ENCODE data around the gene SPPL3. TPM values are rescaled to one million over a fixed set of nuclear protein-coding genes. Genes with fewer than 3 reads are reported as not detected.

Gene SPPL3
- total and polyA plus RNA-seq, 4 donors: 7.4 to 12.6 (median 8.7) TPM

DNA sequence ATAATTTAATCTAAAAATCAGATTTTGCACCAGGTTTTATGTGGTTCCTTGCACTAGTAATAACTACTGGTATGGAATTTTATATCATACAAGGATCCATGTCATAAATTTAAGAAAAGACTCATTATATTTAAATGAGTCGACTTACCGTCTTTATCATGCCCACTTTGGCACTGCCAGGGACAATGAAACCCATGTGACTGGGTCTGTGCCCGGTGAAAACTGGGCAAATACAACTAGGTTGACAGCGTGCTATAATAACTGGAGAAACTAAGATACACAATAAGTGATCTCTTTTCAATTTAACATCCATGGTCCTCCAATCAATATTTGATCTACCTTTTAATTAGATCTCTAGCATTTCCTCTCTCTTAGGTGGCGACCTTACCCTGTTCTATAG, 114.0 kb downstream of the SPPL3 start:
- TF ChIP-seq, protein P1, sequence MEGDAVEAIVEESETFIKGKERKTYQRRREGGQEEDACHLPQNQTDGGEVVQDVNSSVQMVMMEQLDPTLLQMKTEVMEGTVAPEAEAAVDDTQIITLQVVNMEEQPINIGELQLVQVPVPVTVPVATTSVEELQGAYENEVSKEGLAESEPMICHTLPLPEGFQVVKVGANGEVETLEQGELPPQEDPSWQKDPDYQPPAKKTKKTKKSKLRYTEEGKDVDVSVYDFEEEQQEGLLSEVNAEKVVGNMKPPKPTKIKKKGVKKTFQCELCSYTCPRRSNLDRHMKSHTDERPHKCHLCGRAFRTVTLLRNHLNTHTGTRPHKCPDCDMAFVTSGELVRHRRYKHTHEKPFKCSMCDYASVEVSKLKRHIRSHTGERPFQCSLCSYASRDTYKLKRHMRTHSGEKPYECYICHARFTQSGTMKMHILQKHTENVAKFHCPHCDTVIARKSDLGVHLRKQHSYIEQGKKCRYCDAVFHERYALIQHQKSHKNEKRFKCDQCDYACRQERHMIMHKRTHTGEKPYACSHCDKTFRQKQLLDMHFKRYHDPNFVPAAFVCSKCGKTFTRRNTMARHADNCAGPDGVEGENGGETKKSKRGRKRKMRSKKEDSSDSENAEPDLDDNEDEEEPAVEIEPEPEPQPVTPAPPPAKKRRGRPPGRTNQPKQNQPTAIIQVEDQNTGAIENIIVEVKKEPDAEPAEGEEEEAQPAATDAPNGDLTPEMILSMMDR (IDR thresholded peaks at IDR 0.05; ENCODE audit: low read depth, low read length, missing input control): no peak
- no peak for TF ChIP-seq HNF4A (conservative IDR thresholded peaks at IDR 0.05)
- TF ChIP-seq EGR1 (IDR thresholded peaks at IDR 0.05; ENCODE audit: low read depth in 2 of 2): no peak
- no peak for TF ChIP-seq TAF1 (conservative IDR thresholded peaks at IDR 0.05)
- no peak for TF ChIP-seq SP1 (IDR thresholded peaks at IDR 0.05)
- TF ChIP-seq, protein P2, sequence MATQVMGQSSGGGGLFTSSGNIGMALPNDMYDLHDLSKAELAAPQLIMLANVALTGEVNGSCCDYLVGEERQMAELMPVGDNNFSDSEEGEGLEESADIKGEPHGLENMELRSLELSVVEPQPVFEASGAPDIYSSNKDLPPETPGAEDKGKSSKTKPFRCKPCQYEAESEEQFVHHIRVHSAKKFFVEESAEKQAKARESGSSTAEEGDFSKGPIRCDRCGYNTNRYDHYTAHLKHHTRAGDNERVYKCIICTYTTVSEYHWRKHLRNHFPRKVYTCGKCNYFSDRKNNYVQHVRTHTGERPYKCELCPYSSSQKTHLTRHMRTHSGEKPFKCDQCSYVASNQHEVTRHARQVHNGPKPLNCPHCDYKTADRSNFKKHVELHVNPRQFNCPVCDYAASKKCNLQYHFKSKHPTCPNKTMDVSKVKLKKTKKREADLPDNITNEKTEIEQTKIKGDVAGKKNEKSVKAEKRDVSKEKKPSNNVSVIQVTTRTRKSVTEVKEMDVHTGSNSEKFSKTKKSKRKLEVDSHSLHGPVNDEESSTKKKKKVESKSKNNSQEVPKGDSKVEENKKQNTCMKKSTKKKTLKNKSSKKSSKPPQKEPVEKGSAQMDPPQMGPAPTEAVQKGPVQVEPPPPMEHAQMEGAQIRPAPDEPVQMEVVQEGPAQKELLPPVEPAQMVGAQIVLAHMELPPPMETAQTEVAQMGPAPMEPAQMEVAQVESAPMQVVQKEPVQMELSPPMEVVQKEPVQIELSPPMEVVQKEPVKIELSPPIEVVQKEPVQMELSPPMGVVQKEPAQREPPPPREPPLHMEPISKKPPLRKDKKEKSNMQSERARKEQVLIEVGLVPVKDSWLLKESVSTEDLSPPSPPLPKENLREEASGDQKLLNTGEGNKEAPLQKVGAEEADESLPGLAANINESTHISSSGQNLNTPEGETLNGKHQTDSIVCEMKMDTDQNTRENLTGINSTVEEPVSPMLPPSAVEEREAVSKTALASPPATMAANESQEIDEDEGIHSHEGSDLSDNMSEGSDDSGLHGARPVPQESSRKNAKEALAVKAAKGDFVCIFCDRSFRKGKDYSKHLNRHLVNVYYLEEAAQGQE (IDR thresholded peaks at IDR 0.05): no peak
- no peak for TF ChIP-seq JUND (IDR thresholded peaks at IDR 0.05)
- TF ChIP-seq, protein P3, sequence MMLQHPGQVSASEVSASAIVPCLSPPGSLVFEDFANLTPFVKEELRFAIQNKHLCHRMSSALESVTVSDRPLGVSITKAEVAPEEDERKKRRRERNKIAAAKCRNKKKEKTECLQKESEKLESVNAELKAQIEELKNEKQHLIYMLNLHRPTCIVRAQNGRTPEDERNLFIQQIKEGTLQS (IDR thresholded peaks at IDR 0.05): no peak
- no peak for TF ChIP-seq FOXA2 (IDR thresholded peaks at IDR 0.05)
- TF ChIP-seq GABPA (IDR thresholded peaks at IDR 0.05 in 1 of 2, conservative IDR thresholded peaks at IDR 0.05 in 1 of 2): no peak
- no peak for TF ChIP-seq FOXA1 (IDR thresholded peaks at IDR 0.05)
- TF ChIP-seq RAD21 (IDR thresholded peaks at IDR 0.05): no peak
- TF ChIP-seq RXRA (IDR thresholded peaks at IDR 0.05): no peak
- TF ChIP-seq HNF4G (IDR thresholded peaks at IDR 0.05): no peak
- no peak for TF ChIP-seq NR2F2 (IDR thresholded peaks at IDR 0.05)
- TF ChIP-seq, protein P4, sequence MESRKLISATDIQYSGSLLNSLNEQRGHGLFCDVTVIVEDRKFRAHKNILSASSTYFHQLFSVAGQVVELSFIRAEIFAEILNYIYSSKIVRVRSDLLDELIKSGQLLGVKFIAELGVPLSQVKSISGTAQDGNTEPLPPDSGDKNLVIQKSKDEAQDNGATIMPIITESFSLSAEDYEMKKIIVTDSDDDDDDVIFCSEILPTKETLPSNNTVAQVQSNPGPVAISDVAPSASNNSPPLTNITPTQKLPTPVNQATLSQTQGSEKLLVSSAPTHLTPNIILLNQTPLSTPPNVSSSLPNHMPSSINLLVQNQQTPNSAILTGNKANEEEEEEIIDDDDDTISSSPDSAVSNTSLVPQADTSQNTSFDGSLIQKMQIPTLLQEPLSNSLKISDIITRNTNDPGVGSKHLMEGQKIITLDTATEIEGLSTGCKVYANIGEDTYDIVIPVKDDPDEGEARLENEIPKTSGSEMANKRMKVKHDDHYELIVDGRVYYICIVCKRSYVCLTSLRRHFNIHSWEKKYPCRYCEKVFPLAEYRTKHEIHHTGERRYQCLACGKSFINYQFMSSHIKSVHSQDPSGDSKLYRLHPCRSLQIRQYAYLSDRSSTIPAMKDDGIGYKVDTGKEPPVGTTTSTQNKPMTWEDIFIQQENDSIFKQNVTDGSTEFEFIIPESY (IDR thresholded peaks at IDR 0.05): no peak
- TF ChIP-seq, protein P5, sequence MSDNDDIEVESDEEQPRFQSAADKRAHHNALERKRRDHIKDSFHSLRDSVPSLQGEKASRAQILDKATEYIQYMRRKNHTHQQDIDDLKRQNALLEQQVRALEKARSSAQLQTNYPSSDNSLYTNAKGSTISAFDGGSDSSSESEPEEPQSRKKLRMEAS (IDR thresholded peaks at IDR 0.05): no peak
- no peak for TF ChIP-seq YY1 (IDR thresholded peaks at IDR 0.05)

More for the DNA sequence above, 114.0 kb downstream of the SPPL3 start:
- no peak for DNase-seq (ENCODE audit: low spot score)
- H3K4me3 ChIP-seq (ENCODE audit: low read depth in 1 of 3, low read length in 3 of 3): no peak overlapping the region
- WGBS: 96% methylated on average over 5 of the region's 5 CpGs
- no peaks in the 10 kb centered on the region for H3K27me3 ChIP-seq (ENCODE audit: control insufficient read depth in 4 of 4, insufficient read depth in 4 of 4, low read length in 3 of 4)
- no peak overlapping the region for H3K9ac ChIP-seq (ENCODE audit: low read depth in 1 of 2, low read length in 2 of 2)
- no peak overlapping the region for H3K27ac ChIP-seq (ENCODE audit: low read depth in 1 of 2, low read length in 2 of 2)
- peaks cover 0 to 5% (median 2%) of the 10 kb centered on the region in 4 donors for H3K36me3 ChIP-seq (ENCODE audit: control insufficient read depth in 4 of 4, insufficient read depth in 3 of 4, low read depth in 1 of 4, low read length in 3 of 4)
- H3K4me1 ChIP-seq (ENCODE audit: control insufficient read depth in 4 of 4, insufficient read depth in 4 of 4, low read length in 3 of 4): no peaks in the 10 kb centered on the region
- H3K9me3 ChIP-seq (ENCODE audit: control insufficient read depth in 4 of 4, low read length in 3 of 4): no peaks in the 10 kb centered on the region

All from liver (tissue), 9 donors.